H9 (cell line): ENCODE measurements around the gene KLK15. TPM values are rescaled to one million over a fixed set of nuclear protein-coding genes. Genes with fewer than 3 reads are reported as not detected.
A peak's percentile ranks its signal among the peaks of the same experiment; 100 is the strongest.

Experiments
- DNase-seq: peaks from one replicate; pipeline ENCODE4 v3.0.0-alpha.2; 2017
- H2AFZ ChIP-seq: one replicate; pipeline ENCODE4 v1.6.1; 2013; ENCODE audit warnings: mild to moderate bottlenecking, low read length, control low read depth, moderate library complexity
- H2AK5ac ChIP-seq: 2 replicates; pipeline ENCODE4 v1.6.1; 2013; ENCODE audit warnings: low read length, control low read depth, mixed read lengths; ENCODE audit not compliant: insufficient read length
- H2BK120ac ChIP-seq: one replicate; pipeline ENCODE4 v1.6.1; 2013; ENCODE audit warnings: low read depth, mild to moderate bottlenecking, low read length, control low read depth, inconsistent platforms; ENCODE audit not compliant: poor library complexity, severe bottlenecking
- H2BK12ac ChIP-seq: 2 replicates; pipeline ENCODE4 v1.6.1; 2013; ENCODE audit warnings: low read length, control low read depth, mixed read lengths, low read depth; ENCODE audit not compliant: insufficient read length
- H2BK15ac ChIP-seq: 2 replicates; pipeline ENCODE4 v1.6.1; 2013; ENCODE audit warnings: low read depth, low read length, control low read depth
- H2BK20ac ChIP-seq: one replicate; pipeline ENCODE4 v1.6.1; 2013; ENCODE audit warnings: low read depth, mild to moderate bottlenecking, low read length, control low read depth, inconsistent platforms; ENCODE audit not compliant: poor library complexity, severe bottlenecking
- H2BK5ac ChIP-seq: 2 replicates; pipeline ENCODE4 v1.6.1; 2013; ENCODE audit warnings: low read length, control low read depth, mixed read lengths; ENCODE audit not compliant: insufficient read length
- H3K14ac ChIP-seq: 2 replicates; pipeline ENCODE4 v1.6.1; 2013; ENCODE audit warnings: low read length, control low read depth; ENCODE audit not compliant: insufficient read depth
- H3K18ac ChIP-seq: 2 replicates; pipeline ENCODE4 v1.6.1; 2013; ENCODE audit warnings: low read depth, mild to moderate bottlenecking, mixed read lengths, low read length, control low read depth; ENCODE audit not compliant: insufficient read length
- H3K23ac ChIP-seq: 2 replicates; pipeline ENCODE4 v1.6.1; 2013; ENCODE audit warnings: low read length, control low read depth, mixed read lengths, low read depth; ENCODE audit not compliant: insufficient read length
- H3K23me2 ChIP-seq: 2 replicates; pipeline ENCODE4 v1.6.1; 2013; ENCODE audit warnings: low read depth, mild to moderate bottlenecking, mixed read lengths, low read length, control low read depth; ENCODE audit not compliant: insufficient read length, poor library complexity, severe bottlenecking
- H3K27ac ChIP-seq: 2 replicates; pipeline ENCODE4 v1.5.1; 2013; ENCODE audit warnings: low read length, control low read depth, mixed read lengths, low read depth; ENCODE audit not compliant: insufficient read length
- H3K27me3 ChIP-seq: 2 replicates; pipeline ENCODE4 v1.6.1; 2013; ENCODE audit warnings: low read length, control low read depth, inconsistent platforms; ENCODE audit not compliant: insufficient read depth
- H3K4ac ChIP-seq: 2 replicates; pipeline ENCODE4 v1.6.1; 2013; ENCODE audit warnings: low read depth, mild to moderate bottlenecking, control low read depth, inconsistent platforms, low read length, moderate library complexity
- H3K4me1 ChIP-seq: 2 replicates; pipeline ENCODE4 v1.6.1; 2013; ENCODE audit warnings: low read length, control low read depth, inconsistent platforms; ENCODE audit not compliant: insufficient read depth
- H3K4me2 ChIP-seq: 2 replicates; pipeline ENCODE4 v1.6.1; 2013; ENCODE audit warnings: low read length, control low read depth, mixed read lengths; ENCODE audit not compliant: insufficient read length, insufficient read depth
- H3K56ac ChIP-seq: 2 replicates; pipeline ENCODE4 v1.6.1; 2013; ENCODE audit warnings: low read depth, mild to moderate bottlenecking, mixed read lengths, low read length, control low read depth; ENCODE audit not compliant: insufficient read length
- H3K79me1 ChIP-seq: 2 replicates; pipeline ENCODE4 v1.6.1; 2013; ENCODE audit warnings: low read depth, mild to moderate bottlenecking, moderate library complexity, low read length, control low read depth, inconsistent platforms; ENCODE audit not compliant: insufficient read depth, poor library complexity, severe bottlenecking
- H3K79me2 ChIP-seq: 2 replicates; pipeline ENCODE4 v1.6.1; 2013; ENCODE audit warnings: low read length, control low read depth, inconsistent platforms; ENCODE audit not compliant: insufficient read depth
- H3K9ac ChIP-seq: 2 replicates; pipeline ENCODE4 v1.6.1; 2013; ENCODE audit warnings: low read length, control low read depth, mixed read lengths; ENCODE audit not compliant: insufficient read length; ENCODE audit errors: extremely low read depth
- H3K9me3 ChIP-seq: one replicate; pipeline ENCODE4 v1.6.1; 2013; ENCODE audit warnings: low read depth, low read length, inconsistent platforms; ENCODE audit not compliant: control insufficient read depth
- H3T11ph ChIP-seq: one replicate; pipeline ENCODE4 v1.6.1; 2013; ENCODE audit warnings: mild to moderate bottlenecking, low read length, control low read depth, inconsistent platforms
- H4K20me1 ChIP-seq: one replicate; pipeline ENCODE4 v1.6.1; 2013; ENCODE audit not compliant: control insufficient read depth, insufficient read length, insufficient read depth
- H4K5ac ChIP-seq: 2 replicates; pipeline ENCODE4 v1.6.1; 2013; ENCODE audit warnings: low read depth, mild to moderate bottlenecking, mixed read lengths, low read length, control low read depth; ENCODE audit not compliant: insufficient read length
- H4K8ac ChIP-seq: replicated peaks from 2 replicates; pipeline ENCODE4 v1.6.1; 2013; ENCODE audit warnings: low read length, control low read depth, mixed read lengths, low read depth; ENCODE audit not compliant: insufficient read length
- H4K91ac ChIP-seq: 2 replicates; pipeline ENCODE4 v1.6.1; 2013; ENCODE audit warnings: low read depth, mild to moderate bottlenecking, moderate library complexity, mixed read lengths, low read length, control low read depth; ENCODE audit not compliant: insufficient read length
- H3K27ac Mint-ChIP-seq, 3 experiments: 2 replicates in 2 of 3; 3 replicates in 1 of 3; pipeline ENCODE4 v1.8.0; 2020 to 2021; ENCODE audit warnings: mixed read lengths in 3 of 3, mild to moderate bottlenecking in 1 of 3, moderate library complexity in 1 of 3
- H3K27me3 Mint-ChIP-seq: 2 replicates; pipeline ENCODE4 v1.8.0; 2021; ENCODE audit warnings: low read depth, mild to moderate bottlenecking, moderate library complexity, mixed read lengths
- H3K36me3 Mint-ChIP-seq, 3 experiments: 2 replicates in 2 of 3; 3 replicates in 1 of 3; pipeline ENCODE4 v1.8.0; 2020 to 2021; ENCODE audit warnings: low read depth in 3 of 3, mixed read lengths in 3 of 3; ENCODE audit not compliant: insufficient read depth in 1 of 3
- H3K4me1 Mint-ChIP-seq, 2 experiments: 2 replicates each; pipeline ENCODE4 v1.8.0; 2020; ENCODE audit warnings: mixed read lengths in 2 of 2
- H3K4me3 Mint-ChIP-seq, 2 experiments: 2 replicates in 1 of 2; 3 replicates in 1 of 2; pipeline ENCODE4 v1.8.0; 2020 to 2021; ENCODE audit warnings: mild to moderate bottlenecking in 2 of 2, mixed read lengths in 2 of 2, moderate library complexity in 1 of 2
- H3K9me3 Mint-ChIP-seq, 2 experiments: 2 replicates in 1 of 2; 3 replicates in 1 of 2; pipeline ENCODE4 v1.8.0; 2020; ENCODE audit warnings: mild to moderate bottlenecking in 2 of 2, mixed read lengths in 2 of 2, moderate library complexity in 1 of 2
- CTCF ChIP-seq: fragments of 200-600 bp; sonication (generic); conservative IDR thresholded peaks from 3 replicates; pipeline ENCODE4 v1.8.0; 2021; ENCODE audit warnings: antibody characterized with exemption, mild to moderate bottlenecking
- WGBS: extraction: QIAGEN DNeasy Blood & Tissue Kit; methylation state at CpG from one replicate; pipeline ENCODE4 v1.1.7; 2013; ENCODE audit warnings: missing lambda C conversion rate, low lambda C conversion rate, mixed read lengths; ENCODE audit not compliant: insufficient read length; ENCODE audit errors: extremely low coverage; 5-methylcytosine and 5-hydroxymethylcytosine counted together
- total RNA-seq: library from RNA; stranded (reverse); gene quantifications from 2 replicates; pipeline ENCODE4 v1.2.1, GENCODE V29; 2021

The KLK15 gene
- total RNA-seq, 1 experiment from 2014 or later: not detected

- H3K14ac ChIP-seq: no peak overlapping the region
- H3K9me3 Mint-ChIP-seq: peaks cover 3 to 4% of the 10 kb centered on the region in 2 experiments; a peak in 3 of 5 replicates
- no peak overlapping the region for H3K4ac ChIP-seq
- H3K79me2 ChIP-seq: no peaks in the 10 kb centered on the region
- H3K9ac ChIP-seq: no peak overlapping the region
- no peak overlapping the region for H3K27ac Mint-ChIP-seq
- H2AK5ac ChIP-seq: no peak overlapping the region
- DNase-seq: no peak
- no CpG with 5 or more reads among the region's 8 CpGs for WGBS
- peaks cover 12% of the 10 kb centered on the region for H3K27me3 ChIP-seq
- H3K27ac ChIP-seq: no peak overlapping the region
- no peak overlapping the region for H3K18ac ChIP-seq
- H3K23me2 ChIP-seq: peaks cover 8% of the 10 kb centered on the region
- no peak overlapping the region for H2BK120ac ChIP-seq
- peaks cover 5% of the 10 kb centered on the region; the same call in 1 of the 2 replicates for H3K4me1 ChIP-seq
- H3K27me3 Mint-ChIP-seq: peaks cover 89% of the 10 kb centered on the region
- H2AFZ ChIP-seq: no peak overlapping the region
- no peak overlapping the region for H2BK20ac ChIP-seq
- TF ChIP-seq CTCF: no peak
- H3K4me2 ChIP-seq: peak overlapping the region; percentile 92
- H3K79me1 ChIP-seq: no peaks in the 10 kb centered on the region
- no peaks in the 10 kb centered on the region for H3K9me3 ChIP-seq
- no peak overlapping the region for H2BK12ac ChIP-seq
- H3K23ac ChIP-seq: no peak overlapping the region
- H4K20me1 ChIP-seq: no peaks in the 10 kb centered on the region
- no peak overlapping the region for H4K5ac ChIP-seq
- no peak overlapping the region for H4K8ac ChIP-seq
- H3K4me1 Mint-ChIP-seq: peaks cover 33 to 42% of the 10 kb centered on the region in 2 experiments
- H4K91ac ChIP-seq: no peak overlapping the region
- peaks cover 0 to 2% (median 0%) of the 10 kb centered on the region in 3 experiments; a peak in 4 of 7 replicates for H3K36me3 Mint-ChIP-seq
- H3K4me3 Mint-ChIP-seq: peak overlapping the region in 1 of 2 experiments; percentile 76; a peak in 2 of 5 replicates
- no peak overlapping the region for H2BK15ac ChIP-seq
- no peak overlapping the region for H3T11ph ChIP-seq
- no peak overlapping the region for H2BK5ac ChIP-seq
- no peak overlapping the region for H3K56ac ChIP-seq
Measured at GRCh38 chr19:50819636-50820035, 13.7 kb downstream of the KLK15 start.
